ENCODE results near the gene TMEM80. TPM values are rescaled to one million over a fixed set of nuclear protein-coding genes. Genes with fewer than 3 reads are reported as not detected.
"Not testable (repeated sequence)": the region's sequence is repeated elsewhere in the genome, so short reads cannot be mapped to it uniquely, and the experiment has no call there.

TMEM80 gene
- total RNA-seq, 1 donor: 17.4 TPM

- TF ChIP-seq, protein P1, sequence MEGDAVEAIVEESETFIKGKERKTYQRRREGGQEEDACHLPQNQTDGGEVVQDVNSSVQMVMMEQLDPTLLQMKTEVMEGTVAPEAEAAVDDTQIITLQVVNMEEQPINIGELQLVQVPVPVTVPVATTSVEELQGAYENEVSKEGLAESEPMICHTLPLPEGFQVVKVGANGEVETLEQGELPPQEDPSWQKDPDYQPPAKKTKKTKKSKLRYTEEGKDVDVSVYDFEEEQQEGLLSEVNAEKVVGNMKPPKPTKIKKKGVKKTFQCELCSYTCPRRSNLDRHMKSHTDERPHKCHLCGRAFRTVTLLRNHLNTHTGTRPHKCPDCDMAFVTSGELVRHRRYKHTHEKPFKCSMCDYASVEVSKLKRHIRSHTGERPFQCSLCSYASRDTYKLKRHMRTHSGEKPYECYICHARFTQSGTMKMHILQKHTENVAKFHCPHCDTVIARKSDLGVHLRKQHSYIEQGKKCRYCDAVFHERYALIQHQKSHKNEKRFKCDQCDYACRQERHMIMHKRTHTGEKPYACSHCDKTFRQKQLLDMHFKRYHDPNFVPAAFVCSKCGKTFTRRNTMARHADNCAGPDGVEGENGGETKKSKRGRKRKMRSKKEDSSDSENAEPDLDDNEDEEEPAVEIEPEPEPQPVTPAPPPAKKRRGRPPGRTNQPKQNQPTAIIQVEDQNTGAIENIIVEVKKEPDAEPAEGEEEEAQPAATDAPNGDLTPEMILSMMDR (IDR thresholded peaks at IDR 0.05; ENCODE audit: extremely low read depth, low read depth, low read length): no peak
- DNase-seq (ENCODE audit: insufficient read length, low spot score, missing footprints): peak; percentile 47
- H3K9me3 ChIP-seq (ENCODE audit: low read depth, low read length): no peaks in the 10 kb centered on the region
- no peaks in the 10 kb centered on the region for H3K27me3 ChIP-seq (ENCODE audit: insufficient read depth, low read length)
- no peak overlapping the region for H3K27ac ChIP-seq (ENCODE audit: low read depth, low read length)
- no peak overlapping the region for H3K4me2 ChIP-seq (ENCODE audit: insufficient read depth, low read length)
- peaks cover 4% of the 10 kb centered on the region for H4K20me1 ChIP-seq (ENCODE audit: insufficient read depth, low read length)
- H3K36me3 ChIP-seq (ENCODE audit: insufficient read depth, low read length): peaks cover 6% of the 10 kb centered on the region
- H3K79me2 ChIP-seq (ENCODE audit: insufficient read depth, low read length): no peaks in the 10 kb centered on the region
- no peak overlapping the region for H3K4me3 ChIP-seq (ENCODE audit: insufficient read depth, low read length)
- no peak overlapping the region for H2AFZ ChIP-seq (ENCODE audit: low read length)
- no peaks in the 10 kb centered on the region for H3K4me1 ChIP-seq (ENCODE audit: insufficient read depth, low read length)
Observed at GRCh38 chr11:653837-654236, 41.8 kb upstream of the TMEM80 start.

- H3K4me1 ChIP-seq (ENCODE audit: insufficient read depth, low read length); H3K27me3 ChIP-seq (ENCODE audit: insufficient read depth, low read length); H3K9me3 ChIP-seq (ENCODE audit: low read depth, low read length); H3K79me2 ChIP-seq (ENCODE audit: insufficient read depth, low read length); H3K4me2 ChIP-seq (ENCODE audit: insufficient read depth, low read length); H4K20me1 ChIP-seq (ENCODE audit: insufficient read depth, low read length); H2AFZ ChIP-seq (ENCODE audit: low read length); H3K27ac ChIP-seq (ENCODE audit: low read depth, low read length); H3K4me3 ChIP-seq (ENCODE audit: insufficient read depth, low read length): not testable (repeated sequence)
- DNase-seq (ENCODE audit: insufficient read length, low spot score, missing footprints): peak; percentile 15
- H3K36me3 ChIP-seq (ENCODE audit: insufficient read depth, low read length): peaks cover 13% of the 10 kb centered on the region
Observed at GRCh38 chr11:654444-654843, 41.2 kb upstream of the TMEM80 start.

- Histone ChIP-seq H3K27me3 (ENCODE audit: insufficient read depth, low read length) (no peaks in the 10 kb centered on the region), H3K4me1 (ENCODE audit: insufficient read depth, low read length) (no peaks in the 10 kb centered on the region), H3K9me3 (ENCODE audit: low read depth, low read length) (no peaks in the 10 kb centered on the region), H2AFZ (ENCODE audit: low read length) (no peak overlapping the region), H4K20me1 (ENCODE audit: insufficient read depth, low read length) (peaks cover 10% of the 10 kb centered on the region), H3K4me2 (ENCODE audit: insufficient read depth, low read length) (no peak overlapping the region), H3K36me3 (ENCODE audit: insufficient read depth, low read length) (peaks cover 15% of the 10 kb centered on the region), H3K4me3 (ENCODE audit: insufficient read depth, low read length) (no peak overlapping the region), H3K79me2 (ENCODE audit: insufficient read depth, low read length) (no peaks in the 10 kb centered on the region), H3K27ac (ENCODE audit: low read depth, low read length) (no peak overlapping the region)
- DNase-seq (ENCODE audit: insufficient read length, low spot score, missing footprints): peak; percentile 74
- TF ChIP-seq, protein P1 (IDR thresholded peaks at IDR 0.05; ENCODE audit: extremely low read depth, low read depth, low read length): no peak
Observed at GRCh38 chr11:655036-655726, 40.4 kb upstream of the TMEM80 start.

GRCh38 chr11:656426-656825, 39.2 kb upstream of the TMEM80 start:
- peak; percentile 46 for DNase-seq (ENCODE audit: insufficient read length, low spot score, missing footprints)
- peaks cover 10% of the 10 kb centered on the region for H4K20me1 ChIP-seq (ENCODE audit: insufficient read depth, low read length)
- H3K79me2 ChIP-seq (ENCODE audit: insufficient read depth, low read length): no peaks in the 10 kb centered on the region
- no peak overlapping the region for H3K27ac ChIP-seq (ENCODE audit: low read depth, low read length)
- H3K36me3 ChIP-seq (ENCODE audit: insufficient read depth, low read length): peaks cover 9% of the 10 kb centered on the region
- H3K9me3 ChIP-seq (ENCODE audit: low read depth, low read length): no peaks in the 10 kb centered on the region
- no peak overlapping the region for H3K4me3 ChIP-seq (ENCODE audit: insufficient read depth, low read length)
- no peak overlapping the region for H2AFZ ChIP-seq (ENCODE audit: low read length)
- TF ChIP-seq, protein P1 (IDR thresholded peaks at IDR 0.05; ENCODE audit: extremely low read depth, low read depth, low read length): no peak
- H3K4me1 ChIP-seq (ENCODE audit: insufficient read depth, low read length): no peaks in the 10 kb centered on the region
- H3K27me3 ChIP-seq (ENCODE audit: insufficient read depth, low read length): no peaks in the 10 kb centered on the region
- H3K4me2 ChIP-seq (ENCODE audit: insufficient read depth, low read length): no peak overlapping the region

Data from osteoblast (primary cell).